Thyroid gland (tissue), 4 donors: ENCODE measurements around the gene NAA80. TPM values are rescaled to one million over a fixed set of nuclear protein-coding genes. Genes with fewer than 3 reads are reported as not detected.

Experiments used
- DNase-seq, 2 donors: peaks; one replicate each; pipeline ENCODE4 v3.0.0-alpha.2; 2019
- H3K27ac ChIP-seq, 3 donors: fragments of 200-600 bp; sonication (generic); 1 replicate in 2 of 3; 2 replicates in 1 of 3; pipeline ENCODE4 v1.5.1; 2016 to 2019; ENCODE audit warnings: mild to moderate bottlenecking in 1 of 3, moderate library complexity in 1 of 3
- H3K27me3 ChIP-seq: fragments of 200-600 bp; sonication (generic); one replicate; pipeline ENCODE4 v1.5.1; 2019
- H3K36me3 ChIP-seq, 2 donors: fragments of 200-600 bp; sonication (generic); one replicate each; pipeline ENCODE4 v1.5.1; 2016 to 2019
- H3K4me1 ChIP-seq, 2 donors: fragments of 200-600 bp; sonication (generic); one replicate each; pipeline ENCODE4 v1.5.1; 2017 to 2019
- H3K4me3 ChIP-seq, 3 donors: fragments of 200-600 bp; sonication (generic); replicated peaks in 1 of 3; 1 replicate in 2 of 3; 2 replicates in 1 of 3; pipeline ENCODE4 v1.5.1; 2016; ENCODE audit warnings: mild to moderate bottlenecking in 1 of 3
- H3K9me3 ChIP-seq: fragments of 200-600 bp; sonication (generic); one replicate; pipeline ENCODE4 v1.5.1; 2017
- CTCF ChIP-seq, 6 experiments: fragments of 200-600 bp in 3 of 6; fragments of 450-650 bp in 3 of 6; sonication (generic) in 3 of 6; IDR thresholded peaks; one replicate each; pipeline ENCODE4 v1.5.1; 2016 to 2019; ENCODE audit warnings: antibody characterized with exemption in 6 of 6, mild to moderate bottlenecking in 2 of 6, inconsistent platforms in 1 of 6, moderate library complexity in 1 of 6
- POLR2A ChIP-seq, 2 donors: fragments of 450-650 bp; IDR thresholded peaks; one replicate each; pipeline ENCODE4 v1.6.1; 2017; ENCODE audit warnings: antibody characterized with exemption in 2 of 2, mild to moderate bottlenecking in 2 of 2, moderate library complexity in 1 of 2
- WGBS, 2 donors: methylation state at CpG; one replicate each; pipeline ENCODE4 v1.1.5; 2017; 5-methylcytosine and 5-hydroxymethylcytosine counted together
- intact Hi-C: fragments of 100-400 bp; cut with DNase I; formaldehyde crosslinking; loops from one replicate; pipeline ENCODE4 v1.15.1; 2023
- total RNA-seq, 4 donors: library from RNA; depleted of rRNA; stranded (reverse); fragments of >200 nt; gene quantifications; one replicate each; pipeline ENCODE4 v1.2.3, GENCODE V29; 2016

The NAA80 gene
- total RNA-seq, 4 donors from 2014 or later: 6.9 to 15.2 (median 10.8) TPM

GRCh38 chr3:50299929-50300680 is 900 bp upstream of the NAA80 start:
- H3K4me1 ChIP-seq: peaks cover 22 to 35% of the 10 kb centered on the region in 2 donors
- no peaks in the 10 kb centered on the region for H3K36me3 ChIP-seq
- peak overlapping the region; percentile 48 to 88 (median 77) for H3K27ac ChIP-seq
- DNase-seq: no peak
- WGBS, 2 donors: 52 to 65% methylated on average over 12 of the region's 12 CpGs
- peak overlapping the region in 2 of 3 donors; percentile 8 to 57 for H3K4me3 ChIP-seq
- H3K9me3 ChIP-seq: no peaks in the 10 kb centered on the region
- no peaks in the 10 kb centered on the region for H3K27me3 ChIP-seq
- intact Hi-C loops: no loop called here
- TF ChIP-seq CTCF (IDR thresholded peaks at IDR 0.05) (no peak), POLR2A (IDR thresholded peaks at IDR 0.05) (no peak)

- no peak for DNase-seq
- H3K9me3 ChIP-seq: no peaks in the 10 kb centered on the region
- H3K27ac ChIP-seq: peak overlapping the region; percentile 48 to 88 (median 77)
- peak overlapping the region in 2 of 3 donors; percentile 8 to 57 for H3K4me3 ChIP-seq
- H3K27me3 ChIP-seq: no peaks in the 10 kb centered on the region
- peaks cover 22 to 35% of the 10 kb centered on the region in 2 donors for H3K4me1 ChIP-seq
- 2 to 3% methylated on average over 9 to 12 of the region's 12 CpGs for whole genome bisulfite sequencing, 2 donors
- TF ChIP-seq POLR2A (IDR thresholded peaks at IDR 0.05): no peak
- TF ChIP-seq CTCF (IDR thresholded peaks at IDR 0.05): no peak
- H3K36me3 ChIP-seq: no peaks in the 10 kb centered on the region
- intact Hi-C loops: no loop called here
Observed at GRCh38 chr3:50299638-50299928, 378 bp upstream of the NAA80 start.

GRCh38 chr3:50297896-50298725 is 1.1 kb downstream of the NAA80 start:
- Histone ChIP-seq H3K4me1 (peaks cover 19 to 31% of the 10 kb centered on the region in 2 donors), H3K27me3 (no peaks in the 10 kb centered on the region), H3K36me3 (no peaks in the 10 kb centered on the region), H3K27ac (peak overlapping the region; percentile 65 to 88 (median 84)), H3K9me3 (no peaks in the 10 kb centered on the region), H3K4me3 (peak overlapping the region in 2 of 3 donors; percentile 12 to 68)
- TF ChIP-seq POLR2A (IDR thresholded peaks at IDR 0.05): no peak
- no peak for TF ChIP-seq CTCF (IDR thresholded peaks at IDR 0.05)
- WGBS, 2 donors: 55 to 67% methylated on average over 6 to 9 of the region's 9 CpGs
- intact Hi-C loops: no loop called here
- no peak for DNase-seq

GRCh38 chr3:50297384-50297775 is 1.8 kb downstream of the NAA80 start:
- Histone ChIP-seq H3K27me3 (no peaks in the 10 kb centered on the region), H3K4me3 (no peak overlapping the region), H3K9me3 (no peaks in the 10 kb centered on the region), H3K27ac (no peak overlapping the region), H3K36me3 (no peaks in the 10 kb centered on the region), H3K4me1 (peaks cover 25 to 37% of the 10 kb centered on the region in 2 donors)
- DNase-seq: no peak
- TF ChIP-seq POLR2A (IDR thresholded peaks at IDR 0.05): no peak
- TF ChIP-seq CTCF (IDR thresholded peaks at IDR 0.05): no peak
- 100% methylated on average over 2 of the region's 2 CpGs; no CpG with 5 or more reads in 1 of the 2 donors for WGBS, 2 donors
- intact Hi-C loops: no loop called here
